NCI-H2227 (cell line): ENCODE results near the gene KRT2.

Experiments
- DNase-seq: peaks from one replicate; lab custom pipeline; 2025; ENCODE audit not compliant: unreplicated experiment; lab: John Stamatoyannopoulos, UW

Gene KRT2

DNA sequence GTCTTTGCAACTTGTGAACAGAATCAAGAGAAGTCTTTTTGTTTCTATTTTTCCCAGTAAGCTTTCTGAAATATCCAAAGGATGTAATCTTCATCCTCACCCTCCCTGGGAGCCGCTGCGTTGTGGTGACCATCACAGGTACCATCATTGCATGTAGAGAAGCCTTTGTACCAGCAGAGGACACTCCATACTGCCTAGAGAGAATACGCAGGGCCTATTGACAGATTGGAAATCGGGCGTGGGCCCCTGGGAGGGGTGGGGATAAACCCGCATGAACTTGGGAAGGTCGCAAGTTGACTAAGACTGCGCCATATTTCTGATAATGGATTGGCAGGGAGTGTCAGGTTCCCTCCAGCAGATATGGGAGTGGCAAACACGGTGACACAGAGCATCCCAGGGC, 15.5 kb upstream of the KRT2 start:
- no peak for DNase-seq

DNA sequence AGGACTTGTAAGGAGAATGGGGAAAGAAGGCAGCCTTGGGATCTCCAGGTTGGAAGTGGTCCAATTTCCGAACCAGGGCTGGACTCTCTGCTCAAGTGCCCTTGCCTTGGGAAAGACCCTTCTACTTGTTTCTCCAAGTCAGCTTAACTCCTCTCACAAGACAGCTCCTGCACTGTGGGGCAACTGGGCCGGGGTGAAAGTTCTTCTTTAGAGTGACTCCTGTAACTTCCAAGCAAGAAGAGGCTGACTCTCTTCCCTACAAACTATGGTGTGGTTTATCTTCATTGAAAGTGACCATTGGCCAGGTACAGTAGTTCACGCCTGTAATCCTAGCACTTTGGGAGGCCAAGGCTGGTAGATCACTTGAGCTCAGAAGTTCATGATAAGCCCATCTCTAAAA, 14.5 kb upstream of the KRT2 start:
- no peak for DNase-seq

GRCh38 chr12:52663420-52663819, 11.4 kb upstream of the KRT2 start:
- DNase-seq, result no peak

GRCh38 chr12:52662918-52663229, 10.9 kb upstream of the KRT2 start:
- DNase-seq, result no peak

GRCh38 chr12:52662093-52662917, 10.3 kb upstream of the KRT2 start:
- DNase-seq, result no peak

GRCh38 chr12:52661668-52662067, 9.7 kb upstream of the KRT2 start:
- DNase-seq, result no peak

- no peak for DNase-seq
Observed at GRCh38 chr12:52660934-52661499, 9.0 kb upstream of the KRT2 start.

DNA sequence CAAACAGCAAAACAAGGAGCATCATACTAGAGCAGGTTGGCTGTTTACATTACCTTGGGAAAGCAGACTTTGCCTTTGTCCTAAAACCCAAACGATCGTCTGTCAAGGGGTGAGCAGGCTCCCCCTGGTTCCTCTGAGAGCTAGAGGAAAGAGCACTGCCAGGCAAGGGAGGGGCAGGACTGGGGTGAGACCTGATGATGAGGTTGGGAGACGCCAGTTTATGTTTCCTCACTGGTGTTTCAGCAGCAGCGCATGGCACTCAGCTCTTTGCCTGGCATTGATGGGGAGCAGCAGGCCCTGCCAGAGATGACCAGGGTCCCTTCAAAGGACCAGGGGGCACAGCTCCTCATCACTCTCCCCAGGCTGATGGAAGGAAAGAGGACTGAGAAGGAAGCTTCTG, 7.9 kb upstream of the KRT2 start:
- DNase-seq, result no peak

DNA sequence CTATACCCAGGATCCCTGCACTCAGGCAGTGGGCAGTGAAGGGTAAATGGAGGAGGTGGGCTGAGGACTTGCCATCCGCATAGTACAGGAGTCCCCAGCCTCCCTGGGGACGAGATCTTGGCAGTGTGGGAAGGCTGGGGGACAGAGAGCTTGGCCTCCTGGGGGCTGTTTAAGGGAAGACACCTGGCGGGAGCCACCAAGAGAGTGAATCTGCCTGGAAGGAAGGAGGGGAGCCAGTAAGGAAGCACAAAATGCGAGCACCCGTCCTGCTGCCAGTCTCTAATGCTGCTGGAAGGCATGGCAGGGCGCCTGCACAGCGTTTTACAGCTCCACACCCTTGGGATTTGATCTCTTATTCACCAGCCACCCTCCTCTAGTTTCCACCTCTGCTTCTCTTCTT, 7.4 kb upstream of the KRT2 start:
- no peak for DNase-seq

- no peak for DNase-seq
Observed at GRCh38 chr12:52658196-52658595, 6.2 kb upstream of the KRT2 start.

- DNase-seq, result no peak
Observed at GRCh38 chr12:52657250-52657902, 5.4 kb upstream of the KRT2 start.

DNA sequence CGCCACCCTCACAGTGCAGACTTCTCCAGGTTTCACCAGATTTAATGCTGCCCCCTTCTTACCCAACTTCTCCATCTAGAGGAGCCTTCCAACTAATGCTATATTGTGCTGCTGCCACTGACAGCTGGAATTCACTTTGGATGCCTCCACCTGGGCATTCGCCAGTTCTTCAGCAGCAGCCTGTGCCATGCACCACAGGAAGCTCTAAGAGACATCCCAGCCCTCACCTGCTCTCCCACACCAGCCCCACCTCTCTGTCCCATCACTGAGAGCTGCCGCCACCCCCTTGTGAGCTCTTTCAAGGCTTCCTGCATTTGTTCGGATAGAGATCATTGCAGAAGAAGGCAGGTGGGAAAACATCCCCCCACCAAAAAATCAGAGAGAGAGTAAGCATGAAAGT, 4.6 kb upstream of the KRT2 start:
- DNase-seq, result no peak

GRCh38 chr12:52655720-52656124, 3.7 kb upstream of the KRT2 start:
- DNase-seq, result no peak

DNA sequence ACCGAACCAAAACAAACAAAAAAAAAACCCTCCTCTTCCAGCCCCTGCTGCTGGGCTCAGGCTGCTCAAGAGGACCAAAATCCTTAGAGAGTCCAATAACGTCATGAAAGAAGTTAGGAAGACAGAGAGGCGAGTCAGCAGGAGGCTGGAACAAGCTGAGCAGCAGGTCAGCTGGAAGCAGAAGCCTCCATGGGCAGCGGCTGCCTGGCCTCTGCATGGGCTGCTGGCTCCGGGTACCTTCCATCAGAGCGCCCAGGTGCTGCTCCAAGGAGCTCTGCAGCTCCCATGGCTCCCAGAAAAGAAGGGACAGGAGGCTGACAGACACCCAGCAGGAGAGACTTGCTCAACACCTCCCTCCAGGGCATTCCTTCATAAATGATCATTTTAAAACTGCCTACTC, 3.2 kb upstream of the KRT2 start:
- no peak for DNase-seq

DNA sequence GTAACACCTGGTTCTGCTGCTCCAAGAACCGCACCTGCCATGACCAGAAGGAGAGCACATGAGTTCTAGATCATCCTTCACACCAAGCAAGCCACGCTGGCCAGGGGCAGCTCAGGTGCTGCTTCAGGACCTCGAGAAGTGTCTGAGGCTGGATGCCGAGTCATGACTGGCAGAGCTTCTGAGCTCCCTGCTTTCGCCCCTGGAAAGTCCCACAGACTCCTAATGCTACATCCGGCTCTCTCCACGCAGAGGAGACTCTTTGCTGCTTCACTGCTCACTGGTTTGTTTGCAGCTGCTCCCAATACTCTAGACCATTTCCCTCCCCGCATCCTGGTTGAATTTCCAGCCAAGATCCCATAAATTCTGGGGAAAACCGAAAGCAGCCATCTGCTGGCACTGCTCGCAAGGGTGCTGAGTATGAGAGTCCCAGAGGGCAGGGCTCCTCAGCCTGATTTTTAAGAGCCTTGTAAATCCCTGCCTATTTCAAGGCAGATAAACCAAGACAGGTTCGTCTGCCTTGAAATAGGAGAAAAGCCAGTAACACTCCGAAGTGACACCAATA, 1.4 kb downstream of the KRT2 start:
- DNase-seq, result no peak

DNA sequence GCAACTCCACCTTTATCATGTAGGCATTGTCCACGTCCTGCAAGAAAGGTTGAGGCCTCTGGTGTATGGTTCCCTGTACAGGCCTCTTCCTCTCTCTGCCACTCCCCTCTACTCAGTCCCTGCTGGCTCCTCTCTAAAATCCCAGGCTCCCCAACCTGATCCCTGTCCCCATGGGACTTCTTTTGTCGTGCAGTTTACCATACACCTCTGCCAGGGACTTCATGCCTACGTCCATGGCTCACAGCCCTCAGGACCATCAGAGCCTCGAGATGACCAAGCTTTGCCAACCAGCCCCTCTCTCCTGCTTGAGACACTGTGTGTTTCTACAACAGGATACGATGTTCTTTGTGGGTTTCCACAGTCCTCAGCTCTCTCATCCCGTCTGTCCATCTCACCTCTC, 2.9 kb downstream of the KRT2 start:
- no peak for DNase-seq

DNA sequence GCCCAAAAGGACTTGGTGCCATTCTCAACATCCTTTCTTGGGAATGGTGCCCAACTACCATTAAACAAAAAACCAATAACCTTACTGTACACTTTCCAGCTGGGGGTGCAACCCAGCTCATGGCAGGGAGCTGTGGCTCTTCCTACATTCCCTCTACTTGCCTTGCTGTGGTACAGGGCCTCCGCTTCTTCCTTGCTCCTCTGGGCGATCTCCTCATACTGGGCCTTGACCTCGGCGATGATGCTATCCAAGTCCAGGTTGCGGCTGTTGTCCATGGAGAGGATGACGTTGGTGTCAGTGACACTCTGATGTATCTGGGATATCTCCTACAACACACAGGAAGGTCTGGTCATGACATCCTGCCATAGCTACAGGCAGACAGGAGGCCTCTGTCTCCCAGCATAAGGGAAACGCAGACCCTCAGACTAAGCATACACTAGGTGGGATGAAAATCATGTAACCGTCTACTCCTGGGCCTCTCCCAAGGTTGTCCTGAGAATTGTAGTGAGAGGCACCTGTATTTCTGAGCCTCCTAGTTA, 3.9 kb downstream of the KRT2 start:
- DNase-seq, result no peak

DNA sequence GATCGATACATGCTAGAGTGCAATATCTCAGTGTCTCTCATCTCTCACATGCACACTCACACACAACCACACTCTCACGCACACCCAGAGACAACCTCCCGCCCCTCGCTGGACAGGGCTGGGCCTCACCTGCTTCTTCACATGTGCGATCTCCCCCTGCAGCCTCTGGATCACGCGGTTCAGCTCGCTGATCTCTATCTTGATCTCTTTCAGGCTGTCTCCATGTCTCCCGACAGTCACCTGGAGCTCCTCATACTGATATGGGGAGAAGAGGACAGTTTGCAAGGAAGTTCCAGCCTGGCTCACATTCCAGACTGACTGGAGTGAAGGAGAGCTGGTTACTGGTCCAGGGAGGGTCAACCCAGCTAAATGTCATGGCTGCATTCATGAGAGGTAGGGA, 4.4 kb downstream of the KRT2 start:
- DNase-seq, result no peak

- no peak for DNase-seq
Observed at GRCh38 chr12:52646613-52647012, 5.4 kb downstream of the KRT2 start.

- no peak for DNase-seq
Observed at GRCh38 chr12:52645982-52646381, 6.0 kb downstream of the KRT2 start.

GRCh38 chr12:52645120-52645761, 6.8 kb downstream of the KRT2 start:
- DNase-seq, result no peak

GRCh38 chr12:52644078-52644415, 8.0 kb downstream of the KRT2 start:
- DNase-seq, result no peak
